HepG2 (cell line): ENCODE measurements around the gene MOG. TPM values are rescaled to one million over a fixed set of nuclear protein-coding genes. Genes with fewer than 3 reads are reported as not detected.

Experiments
- ATM ChIP-seq: fragments of 450-650 bp; IDR thresholded peaks from 2 replicates; pipeline ENCODE4 v1.7.1; 2017; ENCODE audit warnings: mild to moderate bottlenecking, borderline replicate concordance
- DR1 ChIP-seq: sonication (generic); formaldehyde crosslinking; IDR thresholded peaks from 2 replicates; pipeline ENCODE4 v1.8.0; 2021; ENCODE audit warnings: mild to moderate bottlenecking, missing genetic modification reagents, inconsistent platforms
- KLF16 ChIP-seq, 2 experiments: sonication (generic) in 1 of 2; formaldehyde crosslinking in 1 of 2; IDR thresholded peaks; 2 replicates each; pipeline versions ENCODE4 v1.6.1 to v1.8.0; 2016 to 2023; ENCODE audit warnings: missing genetic modification reagents in 2 of 2, missing compliant biosample characterization in 1 of 2
- NFE2L2 ChIP-seq: fragments of 150-350 bp; IDR thresholded peaks from 2 replicates; pipeline ENCODE4 v1.6.1; 2014; ENCODE audit warnings: low read length
- NR0B2 ChIP-seq: sonication (generic); formaldehyde crosslinking; IDR thresholded peaks from 2 replicates; pipeline ENCODE4 v1.4.0; 2020; ENCODE audit warnings: mild to moderate bottlenecking, missing genetic modification reagents
- SMC3 ChIP-seq: IDR thresholded peaks from 2 replicates; pipeline ENCODE4 v1.6.1; 2011; ENCODE audit warnings: low read length, improper control_type of control experiment
- SRF ChIP-seq: IDR thresholded peaks from 2 replicates; pipeline ENCODE4 v1.6.1; 2011; ENCODE audit warnings: mild to moderate bottlenecking, low read depth, low read length, moderate library complexity
- ZC3H4 ChIP-seq: sonication (generic); formaldehyde crosslinking; IDR thresholded peaks from 2 replicates; pipeline ENCODE4 v1.4.0; 2020; ENCODE audit warnings: missing genetic modification reagents, borderline replicate concordance
- ZNF160 ChIP-seq: sonication (generic); formaldehyde crosslinking; IDR thresholded peaks from 2 replicates; pipeline ENCODE4 v1.8.0; 2022; ENCODE audit warnings: mild to moderate bottlenecking, inconsistent platforms, missing genetic modification reagents
- ZNF446 ChIP-seq: sonication (generic); formaldehyde crosslinking; IDR thresholded peaks from 2 replicates; pipeline ENCODE4 v1.5.0; 2020; ENCODE audit warnings: mild to moderate bottlenecking, missing genetic modification reagents
- ZNF503 ChIP-seq: sonication (generic); formaldehyde crosslinking; IDR thresholded peaks from 2 replicates; pipeline ENCODE4 v1.4.0; 2020; ENCODE audit warnings: missing genetic modification reagents
- polyA plus RNA-seq, 8 experiments: library from polyadenylated mRNA; depleted of rRNA in 3 of 8; stranded (reverse) in 7 of 8; unstranded in 1 of 8; fragments of >200 nt; fragmentation: Illumina TruSeq in 4 of 8; extraction: Trizol in 4 of 8; gene quantifications; 2 replicates each; pipeline versions ENCODE4 v1.2.1 to v1.2.3, GENCODE V29; 2011 to 2016; ENCODE audit warnings: low read depth in 4 of 8, missing spikeins in 1 of 8, mixed read lengths in 1 of 8; ENCODE audit not compliant: insufficient read depth in 1 of 8
- total RNA-seq, 5 experiments: library from RNA; depleted of rRNA; stranded (reverse); fragments of >200 nt; fragmentation: Illumina TruSeq; extraction: Trizol; gene quantifications; 2 replicates each; pipeline ENCODE4 v1.2.3, GENCODE V29; 2016; ENCODE audit warnings: low read depth in 1 of 5
- TF ChIP-seq, protein P1 (sequence below): sonication (generic); formaldehyde crosslinking; IDR thresholded peaks from 2 replicates; pipeline ENCODE4 v1.5.1; 2020; ENCODE audit warnings: mild to moderate bottlenecking, moderate library complexity, missing genetic modification reagents
- TF ChIP-seq, protein P2 (sequence below): sonication (generic); formaldehyde crosslinking; IDR thresholded peaks from 2 replicates; pipeline ENCODE4 v1.4.0; 2020; ENCODE audit warnings: missing genetic modification reagents, borderline replicate concordance
- TF ChIP-seq, protein P3 (sequence below), 2 experiments: IDR thresholded peaks; 2 replicates each; pipeline ENCODE4 v1.6.1; 2011 to 2012; ENCODE audit warnings: low read length in 2 of 2, borderline replicate concordance in 1 of 2, low read depth in 1 of 2, mild to moderate bottlenecking in 1 of 2, moderate library complexity in 1 of 2

MOG gene
- total and polyA plus RNA-seq, 2 of the 13 experiments (the other 11 are each of a cell fraction or from before 2014, with no cell fraction given): not detected

- TF ChIP-seq, protein P1, sequence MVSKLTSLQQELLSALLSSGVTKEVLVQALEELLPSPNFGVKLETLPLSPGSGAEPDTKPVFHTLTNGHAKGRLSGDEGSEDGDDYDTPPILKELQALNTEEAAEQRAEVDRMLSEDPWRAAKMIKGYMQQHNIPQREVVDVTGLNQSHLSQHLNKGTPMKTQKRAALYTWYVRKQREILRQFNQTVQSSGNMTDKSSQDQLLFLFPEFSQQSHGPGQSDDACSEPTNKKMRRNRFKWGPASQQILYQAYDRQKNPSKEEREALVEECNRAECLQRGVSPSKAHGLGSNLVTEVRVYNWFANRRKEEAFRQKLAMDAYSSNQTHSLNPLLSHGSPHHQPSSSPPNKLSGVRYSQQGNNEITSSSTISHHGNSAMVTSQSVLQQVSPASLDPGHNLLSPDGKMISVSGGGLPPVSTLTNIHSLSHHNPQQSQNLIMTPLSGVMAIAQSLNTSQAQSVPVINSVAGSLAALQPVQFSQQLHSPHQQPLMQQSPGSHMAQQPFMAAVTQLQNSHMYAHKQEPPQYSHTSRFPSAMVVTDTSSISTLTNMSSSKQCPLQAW (CRISPR knock-in tag): peak; percentile 62; the same call in 1 of the 2 replicates
- TF ChIP-seq NFE2L2: no peak
- no peak for TF ChIP-seq ATM
- TF ChIP-seq, protein P2, sequence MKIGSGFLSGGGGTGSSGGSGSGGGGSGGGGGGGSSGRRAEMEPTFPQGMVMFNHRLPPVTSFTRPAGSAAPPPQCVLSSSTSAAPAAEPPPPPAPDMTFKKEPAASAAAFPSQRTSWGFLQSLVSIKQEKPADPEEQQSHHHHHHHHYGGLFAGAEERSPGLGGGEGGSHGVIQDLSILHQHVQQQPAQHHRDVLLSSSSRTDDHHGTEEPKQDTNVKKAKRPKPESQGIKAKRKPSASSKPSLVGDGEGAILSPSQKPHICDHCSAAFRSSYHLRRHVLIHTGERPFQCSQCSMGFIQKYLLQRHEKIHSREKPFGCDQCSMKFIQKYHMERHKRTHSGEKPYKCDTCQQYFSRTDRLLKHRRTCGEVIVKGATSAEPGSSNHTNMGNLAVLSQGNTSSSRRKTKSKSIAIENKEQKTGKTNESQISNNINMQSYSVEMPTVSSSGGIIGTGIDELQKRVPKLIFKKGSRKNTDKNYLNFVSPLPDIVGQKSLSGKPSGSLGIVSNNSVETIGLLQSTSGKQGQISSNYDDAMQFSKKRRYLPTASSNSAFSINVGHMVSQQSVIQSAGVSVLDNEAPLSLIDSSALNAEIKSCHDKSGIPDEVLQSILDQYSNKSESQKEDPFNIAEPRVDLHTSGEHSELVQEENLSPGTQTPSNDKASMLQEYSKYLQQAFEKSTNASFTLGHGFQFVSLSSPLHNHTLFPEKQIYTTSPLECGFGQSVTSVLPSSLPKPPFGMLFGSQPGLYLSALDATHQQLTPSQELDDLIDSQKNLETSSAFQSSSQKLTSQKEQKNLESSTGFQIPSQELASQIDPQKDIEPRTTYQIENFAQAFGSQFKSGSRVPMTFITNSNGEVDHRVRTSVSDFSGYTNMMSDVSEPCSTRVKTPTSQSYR (CRISPR knock-in tag): no peak
- no peak for TF ChIP-seq ZC3H4 (CRISPR knock-in tag)
- peak; percentile 94 for TF ChIP-seq DR1 (CRISPR knock-in tag)
- TF ChIP-seq SRF: no peak
- TF ChIP-seq SMC3: 0 out of 2 replicates have a peak, but pooled peaks have one; percentile 19
- TF ChIP-seq, protein P3, sequence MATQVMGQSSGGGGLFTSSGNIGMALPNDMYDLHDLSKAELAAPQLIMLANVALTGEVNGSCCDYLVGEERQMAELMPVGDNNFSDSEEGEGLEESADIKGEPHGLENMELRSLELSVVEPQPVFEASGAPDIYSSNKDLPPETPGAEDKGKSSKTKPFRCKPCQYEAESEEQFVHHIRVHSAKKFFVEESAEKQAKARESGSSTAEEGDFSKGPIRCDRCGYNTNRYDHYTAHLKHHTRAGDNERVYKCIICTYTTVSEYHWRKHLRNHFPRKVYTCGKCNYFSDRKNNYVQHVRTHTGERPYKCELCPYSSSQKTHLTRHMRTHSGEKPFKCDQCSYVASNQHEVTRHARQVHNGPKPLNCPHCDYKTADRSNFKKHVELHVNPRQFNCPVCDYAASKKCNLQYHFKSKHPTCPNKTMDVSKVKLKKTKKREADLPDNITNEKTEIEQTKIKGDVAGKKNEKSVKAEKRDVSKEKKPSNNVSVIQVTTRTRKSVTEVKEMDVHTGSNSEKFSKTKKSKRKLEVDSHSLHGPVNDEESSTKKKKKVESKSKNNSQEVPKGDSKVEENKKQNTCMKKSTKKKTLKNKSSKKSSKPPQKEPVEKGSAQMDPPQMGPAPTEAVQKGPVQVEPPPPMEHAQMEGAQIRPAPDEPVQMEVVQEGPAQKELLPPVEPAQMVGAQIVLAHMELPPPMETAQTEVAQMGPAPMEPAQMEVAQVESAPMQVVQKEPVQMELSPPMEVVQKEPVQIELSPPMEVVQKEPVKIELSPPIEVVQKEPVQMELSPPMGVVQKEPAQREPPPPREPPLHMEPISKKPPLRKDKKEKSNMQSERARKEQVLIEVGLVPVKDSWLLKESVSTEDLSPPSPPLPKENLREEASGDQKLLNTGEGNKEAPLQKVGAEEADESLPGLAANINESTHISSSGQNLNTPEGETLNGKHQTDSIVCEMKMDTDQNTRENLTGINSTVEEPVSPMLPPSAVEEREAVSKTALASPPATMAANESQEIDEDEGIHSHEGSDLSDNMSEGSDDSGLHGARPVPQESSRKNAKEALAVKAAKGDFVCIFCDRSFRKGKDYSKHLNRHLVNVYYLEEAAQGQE (IDR thresholded peaks at IDR 0.05; ENCODE audit: borderline replicate concordance in 1 of 2, low read depth in 1 of 2, low read length in 2 of 2): no peak
- TF ChIP-seq ZNF503 (CRISPR knock-in tag): no peak
- 0 out of 2 replicates have a peak, but pooled peaks have one; percentile 72 for TF ChIP-seq ZNF160
- no peak for TF ChIP-seq ZNF446 (CRISPR knock-in tag)
- TF ChIP-seq KLF16 (CRISPR knock-in tag; IDR thresholded peaks at IDR 0.05): no peak
- no peak for TF ChIP-seq NR0B2
Observed at GRCh38 chr6:29649701-29650673, 6.9 kb upstream of the MOG start (continued).
